GM12878 (cell line): Measurements from ENCODE around the gene HRH3. TPM values are rescaled to one million over a fixed set of nuclear protein-coding genes. Genes with fewer than 3 reads are reported as not detected.

Experiments used
- ATAC-seq: fragments of 200-7000 bp; cut with Tn5 transposase; 3 replicates; pipeline ENCODE4 v1.9.1; 2020; ENCODE audit warnings: mild to moderate bottlenecking, moderate library complexity
- BruUV-seq: library from RNA; stranded (reverse); fragments of 400-500 nt; replicated peaks from 2 replicates; lab custom pipeline; 2021; lab: Mats Ljungman, UMichigan
- CTCF ChIA-PET: fragments of 300-600 bp; sonication (Branson Sonifier 250); formaldehyde crosslinking; extraction: SDS; loops from one replicate; lab custom pipeline; 2021; ENCODE audit warnings: inconsistent platforms; lab: Yijun Ruan, JAX
- POLR2A ChIA-PET: fragments of 350-600 bp; formaldehyde crosslinking; extraction: SDS; loops from one replicate; lab custom pipeline; 2021; ENCODE audit warnings: inconsistent platforms; lab: Charles Lee
- RAD21 ChIA-PET: fragments of 300-600 bp; sonication (Branson Sonifier 250); formaldehyde crosslinking; loops from one replicate; lab custom pipeline; 2023; ENCODE audit warnings: antibody characterized with exemption; ENCODE audit not compliant: unreplicated experiment; lab: Charles Lee
- SMC1A ChIA-PET: fragments of 300-600 bp; sonication (Branson Sonifier 250); formaldehyde crosslinking; loops from one replicate; lab custom pipeline; 2023; ENCODE audit not compliant: unreplicated experiment, uncharacterized antibody; lab: Charles Lee
- DNase-seq: peaks from one replicate; pipeline ENCODE4 v3.0.0-alpha.2; 2011; ENCODE audit warnings: low read depth, low spot score
- FAIRE-seq: peaks from 3 replicates; lab custom pipeline; 2011; peaks lifted over from hg19 to GRCh38; lab: Jason Lieb, UNC
- H2AFZ ChIP-seq: 2 replicates; pipeline ENCODE4 v1.6.0; 2011; ENCODE audit warnings: low read depth, low read length, control low read depth; ENCODE audit not compliant: control insufficient read depth
- H3K27ac ChIP-seq: 2 replicates; pipeline ENCODE4 v1.5.1; 2011; ENCODE audit warnings: control low read depth; ENCODE audit not compliant: control insufficient read depth, insufficient read depth
- H3K27me3 ChIP-seq, 2 experiments: replicated peaks in 1 of 2; 2 replicates each; pipeline versions ENCODE4 v1.6.0 to v1.6.1; 2011; ENCODE audit warnings: low read length in 1 of 2; ENCODE audit not compliant: control insufficient read depth in 2 of 2, insufficient read depth in 2 of 2
- H3K36me3 ChIP-seq, 2 experiments: 2 replicates each; pipeline ENCODE4 v1.5.1; 2011; ENCODE audit warnings: low read length in 1 of 2; ENCODE audit not compliant: control insufficient read depth in 2 of 2, insufficient read depth in 2 of 2
- H3K4me1 ChIP-seq: 2 replicates; pipeline ENCODE4 v1.6.1; 2011; ENCODE audit warnings: mild to moderate bottlenecking, low read length, moderate library complexity, mixed read lengths; ENCODE audit not compliant: control insufficient read depth, insufficient read depth
- H3K4me2 ChIP-seq: 2 replicates; pipeline ENCODE4 v1.6.0; 2011; ENCODE audit warnings: control low read depth; ENCODE audit not compliant: control insufficient read depth, insufficient read depth
- H3K4me3 ChIP-seq: fragments of 200-600 bp; sonication (generic); 2 replicates; pipeline ENCODE4 v1.5.1; 2016
- H3K79me2 ChIP-seq: 2 replicates; pipeline ENCODE4 v1.6.0; 2011; ENCODE audit warnings: low read length; ENCODE audit not compliant: control insufficient read depth, insufficient read depth
- H3K9ac ChIP-seq: 2 replicates; pipeline ENCODE4 v1.8.0; 2011; ENCODE audit warnings: low read length, control low read depth, mixed read lengths; ENCODE audit not compliant: control insufficient read depth, insufficient read depth
- H3K9me3 ChIP-seq: replicated peaks from 3 replicates; pipeline ENCODE4 v1.5.1; 2011; ENCODE audit warnings: mild to moderate bottlenecking, low read length; ENCODE audit not compliant: control insufficient read depth, insufficient read depth
- H4K20me1 ChIP-seq: 2 replicates; pipeline ENCODE4 v1.6.0; 2011; ENCODE audit not compliant: control insufficient read depth, insufficient read depth
- EZH2 ChIP-seq: IDR thresholded peaks from 2 replicates; pipeline ENCODE4 v1.6.1; 2012; ENCODE audit warnings: low read depth, mild to moderate bottlenecking, control low read depth, inconsistent platforms, low read length, borderline replicate concordance; ENCODE audit not compliant: control insufficient read depth
- PML ChIP-seq: IDR thresholded peaks from 2 replicates; pipeline ENCODE4 v1.6.1; 2012; ENCODE audit warnings: low read length, inconsistent platforms
- POLR2AphosphoS5 ChIP-seq: IDR thresholded peaks from 2 replicates; pipeline ENCODE4 v1.6.1; 2011; ENCODE audit warnings: mild to moderate bottlenecking, low read length, inconsistent platforms
- REST ChIP-seq: IDR thresholded peaks from 2 replicates; pipeline ENCODE4 v1.6.1; 2012; ENCODE audit warnings: mild to moderate bottlenecking, low read depth, low read length
- ZNF622 ChIP-seq: fragments of 450-650 bp; IDR thresholded peaks from 2 replicates; pipeline ENCODE4 v1.6.1; 2017; ENCODE audit warnings: mild to moderate bottlenecking, inconsistent platforms
- ZNF687 ChIP-seq: fragments of 450-650 bp; IDR thresholded peaks from 2 replicates; pipeline ENCODE4 v1.6.1; 2017; ENCODE audit warnings: mild to moderate bottlenecking, moderate library complexity
- WGBS: methylation state at CpG from one replicate; pipeline ENCODE4 v1.1.6; 2016; ENCODE audit warnings: low lambda C conversion rate; ENCODE audit not compliant: insufficient replicate concordance, insufficient coverage; ENCODE audit errors: missing lambda C conversion rate; 5-methylcytosine and 5-hydroxymethylcytosine counted together
- in situ Hi-C: fragments of 300-500 bp; cut with MboI; formaldehyde crosslinking; loops from 9 replicates; pipeline ENCODE4 v1.14.3; 2018; ENCODE audit warnings: mixed read lengths
- intact Hi-C: fragments of 100-400 bp; cut with micrococcal nuclease; formaldehyde crosslinking; loops from one replicate; pipeline ENCODE4 v1.14.2; 2022; ENCODE audit not compliant: unreplicated experiment
- polyA plus RNA-seq, 11 experiments: library from polyadenylated mRNA; depleted of rRNA in 4 of 11; unstranded in 6 of 11; stranded (reverse) in 5 of 11; fragments of >200 nt; fragmentation: Nextera tagmentation in 4 of 11; fragmentation: Illumina TruSeq in 1 of 11; extraction: Ambion mirVana in 4 of 11; extraction: Trizol in 1 of 11; gene quantifications; 1 replicate in 1 of 11; 2 replicates in 10 of 11; pipeline versions ENCODE4 v1.2.1 to v1.2.3, GENCODE V29; 2011 to 2016; ENCODE audit warnings: inconsistent platforms in 2 of 11, missing spikeins in 2 of 11, low read depth in 1 of 11
- total RNA-seq, 4 experiments: library from RNA; depleted of rRNA in 3 of 4; stranded (reverse); fragments of >200 nt in 3 of 4; fragmentation: Illumina TruSeq in 1 of 4; extraction: Trizol in 1 of 4; gene quantifications; 2 replicates each; pipeline versions ENCODE4 v1.2.1 to v1.2.3, GENCODE V29; 2013 to 2021
- TF ChIP-seq, protein P1 (sequence below): fragments of 450-650 bp; IDR thresholded peaks from 2 replicates; pipeline ENCODE4 v1.6.1; 2017; ENCODE audit warnings: mild to moderate bottlenecking, moderate library complexity

Gene HRH3
- total and polyA plus RNA-seq, 10 of the 15 experiments (the other 5 are each of a cell fraction or from before 2014, with no cell fraction given), result not detected

DNA sequence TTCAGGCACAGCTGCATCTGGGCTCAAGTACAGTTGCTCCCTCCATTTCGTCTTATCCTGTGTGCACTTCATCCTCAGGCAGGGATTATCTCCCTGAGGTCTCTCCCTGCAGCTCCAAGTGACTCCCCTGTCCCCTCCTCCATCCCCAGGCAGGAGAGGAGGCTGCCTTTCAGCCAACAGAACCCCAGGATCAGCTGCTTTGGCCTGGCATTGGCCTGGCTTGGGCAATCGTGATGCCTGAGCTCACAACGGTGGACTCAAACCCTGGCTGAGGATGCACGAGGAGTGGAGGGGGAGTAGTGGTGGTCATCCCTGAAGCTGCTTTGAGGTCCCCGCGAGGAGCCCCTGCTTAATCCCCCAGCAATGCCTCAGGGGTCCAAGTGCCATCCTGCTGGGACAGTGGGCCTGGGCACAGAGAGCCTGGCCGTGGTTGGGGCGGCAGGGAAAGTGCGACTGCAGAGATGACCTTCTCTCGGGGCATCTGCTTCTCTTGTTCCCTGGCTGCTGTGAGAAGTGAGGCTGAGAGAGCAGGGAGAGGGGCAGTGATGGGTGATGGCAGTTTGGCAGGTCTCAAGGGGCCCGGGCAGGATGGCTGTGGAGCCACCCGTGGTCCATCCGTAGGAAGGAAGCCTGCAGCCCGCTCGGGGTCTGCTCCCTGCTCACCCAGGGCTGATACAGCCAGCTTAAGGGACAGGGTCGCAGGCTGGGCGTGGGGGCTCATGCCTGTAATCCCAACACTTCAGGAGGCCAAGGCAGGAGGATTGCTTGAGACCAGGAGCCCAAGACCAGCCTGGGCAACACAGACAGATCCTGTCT is 6.0 kb upstream of the HRH3 start:
- no peak overlapping the region for H3K4me2 ChIP-seq
- BruUV-seq, result no TSS peak
- no peak overlapping the region for H2AFZ ChIP-seq
- H3K27ac ChIP-seq, result no peak overlapping the region
- H3K9ac ChIP-seq, result no peak overlapping the region
- FAIRE-seq (no peak), ATAC-seq (no peak), DNase-seq (no peak)
- intact Hi-C loops, result no loop called here
- ChIA-PET RAD21 (no interaction called here), CTCF (no interaction called here), POLR2A (interaction anchor here (0.6 kb wide), 1 partner anchor 22 kb away, joined by 4 read pairs; no protein-coding TSS in a partner anchor), SMC1A (no interaction called here)
- H3K36me3 ChIP-seq, result no peaks in the 10 kb centered on the region
- peaks cover 1 to 2% of the 10 kb centered on the region in 2 experiments; a peak in 3 of 4 replicates for H3K27me3 ChIP-seq
- no peak overlapping the region for H3K4me3 ChIP-seq
- H4K20me1 ChIP-seq, result no peaks in the 10 kb centered on the region
- 32% methylated on average over 17 of the region's 17 CpGs for WGBS
- in situ Hi-C loops, result no loop called here
- no peaks in the 10 kb centered on the region for H3K79me2 ChIP-seq
- no peak for TF ChIP-seq ZNF622
- no peak for TF ChIP-seq EZH2
- no peak for TF ChIP-seq REST
- TF ChIP-seq, protein P1, sequence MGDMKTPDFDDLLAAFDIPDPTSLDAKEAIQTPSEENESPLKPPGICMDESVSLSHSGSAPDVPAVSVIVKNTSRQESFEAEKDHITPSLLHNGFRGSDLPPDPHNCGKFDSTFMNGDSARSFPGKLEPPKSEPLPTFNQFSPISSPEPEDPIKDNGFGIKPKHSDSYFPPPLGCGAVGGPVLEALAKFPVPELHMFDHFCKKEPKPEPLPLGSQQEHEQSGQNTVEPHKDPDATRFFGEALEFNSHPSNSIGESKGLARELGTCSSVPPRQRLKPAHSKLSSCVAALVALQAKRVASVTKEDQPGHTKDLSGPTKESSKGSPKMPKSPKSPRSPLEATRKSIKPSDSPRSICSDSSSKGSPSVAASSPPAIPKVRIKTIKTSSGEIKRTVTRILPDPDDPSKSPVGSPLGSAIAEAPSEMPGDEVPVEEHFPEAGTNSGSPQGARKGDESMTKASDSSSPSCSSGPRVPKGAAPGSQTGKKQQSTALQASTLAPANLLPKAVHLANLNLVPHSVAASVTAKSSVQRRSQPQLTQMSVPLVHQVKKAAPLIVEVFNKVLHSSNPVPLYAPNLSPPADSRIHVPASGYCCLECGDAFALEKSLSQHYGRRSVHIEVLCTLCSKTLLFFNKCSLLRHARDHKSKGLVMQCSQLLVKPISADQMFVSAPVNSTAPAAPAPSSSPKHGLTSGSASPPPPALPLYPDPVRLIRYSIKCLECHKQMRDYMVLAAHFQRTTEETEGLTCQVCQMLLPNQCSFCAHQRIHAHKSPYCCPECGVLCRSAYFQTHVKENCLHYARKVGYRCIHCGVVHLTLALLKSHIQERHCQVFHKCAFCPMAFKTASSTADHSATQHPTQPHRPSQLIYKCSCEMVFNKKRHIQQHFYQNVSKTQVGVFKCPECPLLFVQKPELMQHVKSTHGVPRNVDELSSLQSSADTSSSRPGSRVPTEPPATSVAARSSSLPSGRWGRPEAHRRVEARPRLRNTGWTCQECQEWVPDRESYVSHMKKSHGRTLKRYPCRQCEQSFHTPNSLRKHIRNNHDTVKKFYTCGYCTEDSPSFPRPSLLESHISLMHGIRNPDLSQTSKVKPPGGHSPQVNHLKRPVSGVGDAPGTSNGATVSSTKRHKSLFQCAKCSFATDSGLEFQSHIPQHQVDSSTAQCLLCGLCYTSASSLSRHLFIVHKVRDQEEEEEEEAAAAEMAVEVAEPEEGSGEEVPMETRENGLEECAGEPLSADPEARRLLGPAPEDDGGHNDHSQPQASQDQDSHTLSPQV, result no peak
- TF ChIP-seq ZNF687, result no peak
- TF ChIP-seq PML, result no peak
- no peak for TF ChIP-seq POLR2AphosphoS5
- TF ChIP-seq, all 136 proteins: peak for 0
- H3K9me3 ChIP-seq, result no peaks in the 10 kb centered on the region; the same call in 2 of the 3 replicates
- no peaks in the 10 kb centered on the region for H3K4me1 ChIP-seq
